Bronchial epithelial cell (primary cell): ENCODE data around the gene CEMIP2. TPM values are rescaled to one million over a fixed set of nuclear protein-coding genes. Genes with fewer than 3 reads are reported as not detected.

ENCODE experiments used
- DNase-seq: peaks from one replicate; pipeline ENCODE4 v3.0.0-alpha.2; 2010; ENCODE audit warnings: low read depth
- FAIRE-seq: peaks from 2 replicates; lab custom pipeline; 2011; peaks lifted over from hg19 to GRCh38; lab: Jason Lieb, UNC
- H3K27me3 ChIP-seq: 2 replicates; pipeline ENCODE4 v1.5.1; 2011; ENCODE audit warnings: low read length; ENCODE audit not compliant: control insufficient read depth, insufficient read depth
- H3K36me3 ChIP-seq: 2 replicates; pipeline ENCODE4 v1.5.1; 2011; ENCODE audit warnings: low read length; ENCODE audit not compliant: control insufficient read depth, insufficient read depth
- H3K4me3 ChIP-seq: 2 replicates; pipeline ENCODE4 v1.5.1; 2011; ENCODE audit warnings: mild to moderate bottlenecking, low read depth, low read length, control low read depth
- CTCF ChIP-seq: IDR thresholded peaks from 2 replicates; pipeline ENCODE4 v1.5.1; 2011; ENCODE audit warnings: mild to moderate bottlenecking, moderate library complexity, low read length, control low read depth, inconsistent platforms; ENCODE audit not compliant: insufficient read depth, severe bottlenecking
- total RNA-seq: library from RNA; depleted of rRNA; stranded (reverse); fragments of >200 nt; gene quantifications from 2 replicates; pipeline ENCODE4 v1.2.1, GENCODE V29; 2014

CEMIP2 gene
- total RNA-seq, 1 donor from 2014 or later, result 37.6 TPM

- Histone ChIP-seq H3K27me3 (no peaks in the 10 kb centered on the region), H3K36me3 (no peaks in the 10 kb centered on the region), H3K4me3 (no peak overlapping the region)
- no peak for DNase-seq
- no peak for TF ChIP-seq CTCF
- FAIRE-seq, result no peak
Observed at GRCh38 chr9:71675105-71675856, 93.0 kb downstream of the CEMIP2 start.

- Histone ChIP-seq H3K27me3 (no peaks in the 10 kb centered on the region), H3K4me3 (no peak overlapping the region), H3K36me3 (no peaks in the 10 kb centered on the region)
- FAIRE-seq (no peak), DNase-seq (no peak)
- no peak for TF ChIP-seq CTCF
Observed at GRCh38 chr9:71672573-71672972, 95.7 kb downstream of the CEMIP2 start.

- no peak for TF ChIP-seq CTCF
- H3K4me3 ChIP-seq, result no peak overlapping the region
- no peak for FAIRE-seq
- no peak for DNase-seq
- no peaks in the 10 kb centered on the region for H3K36me3 ChIP-seq
- H3K27me3 ChIP-seq, result no peaks in the 10 kb centered on the region
Observed at GRCh38 chr9:71671289-71671688, 97.0 kb downstream of the CEMIP2 start.

GRCh38 chr9:71670121-71670520, 98.2 kb downstream of the CEMIP2 start:
- no peak for DNase-seq
- H3K4me3 ChIP-seq, result no peak overlapping the region
- no peak for TF ChIP-seq CTCF
- H3K27me3 ChIP-seq, result no peaks in the 10 kb centered on the region
- H3K36me3 ChIP-seq, result no peaks in the 10 kb centered on the region
- no peak for FAIRE-seq

- H3K4me3 ChIP-seq, result no peak overlapping the region
- DNase-seq (no peak), FAIRE-seq (no peak)
- no peaks in the 10 kb centered on the region for H3K36me3 ChIP-seq
- TF ChIP-seq CTCF, result no peak
- no peaks in the 10 kb centered on the region for H3K27me3 ChIP-seq
Observed at GRCh38 chr9:71669284-71669995, 98.9 kb downstream of the CEMIP2 start.

- H3K4me3 ChIP-seq, result no peak overlapping the region
- FAIRE-seq (no peak), DNase-seq (no peak)
- TF ChIP-seq CTCF, result no peak
- no peaks in the 10 kb centered on the region for H3K27me3 ChIP-seq
- H3K36me3 ChIP-seq, result no peaks in the 10 kb centered on the region
Observed at GRCh38 chr9:71668717-71669116, 99.6 kb downstream of the CEMIP2 start.
